ENCODE measurements around the gene ERVFRD-1. TPM values are rescaled to one million over a fixed set of nuclear protein-coding genes. Genes with fewer than 3 reads are reported as not detected.

The ERVFRD-1 gene
- total RNA-seq, 1 donor: not detected

DNA sequence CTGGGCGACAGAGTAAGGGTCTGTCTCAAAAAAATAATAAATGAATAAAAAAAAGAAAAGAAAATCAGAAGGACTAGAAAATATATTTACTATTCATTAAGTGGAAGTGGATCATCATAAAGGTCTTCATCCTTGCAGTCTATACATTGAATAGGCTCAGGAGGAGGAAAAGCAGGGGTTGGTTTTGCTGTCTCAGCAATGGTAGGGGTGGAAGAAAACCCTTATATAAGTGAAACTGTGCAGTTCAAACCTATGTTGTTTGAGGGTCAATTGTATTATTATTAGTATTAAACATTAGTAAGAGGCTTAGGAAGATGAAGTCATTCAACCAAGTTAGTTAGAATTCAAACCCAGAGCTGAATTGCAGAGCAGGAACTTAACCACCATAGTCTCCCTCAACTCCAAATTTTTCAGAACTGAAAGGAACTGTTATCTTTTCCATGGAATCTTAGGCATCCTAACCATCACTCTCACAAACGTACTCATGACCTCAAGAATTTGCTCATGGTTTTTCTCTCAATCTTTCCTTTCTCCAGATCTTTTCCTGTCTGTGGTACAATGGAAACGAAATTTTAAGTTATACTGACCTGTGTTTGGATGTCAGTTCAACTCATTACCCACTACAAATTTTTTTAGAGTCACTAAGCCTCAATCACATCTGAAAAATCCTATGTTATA lies 25.6 kb downstream of the ERVFRD-1 start:
- peak; percentile 98 for DNase-seq (ENCODE audit: insufficient read length, low spot score, missing footprints)
- Histone ChIP-seq H3K27me3 (ENCODE audit: insufficient read depth, low read length) (no peaks in the 10 kb centered on the region), H3K4me2 (ENCODE audit: insufficient read depth, low read length) (no peak overlapping the region), H3K36me3 (ENCODE audit: insufficient read depth, low read length) (no peaks in the 10 kb centered on the region), H3K4me1 (ENCODE audit: insufficient read depth, low read length) (peaks cover 3% of the 10 kb centered on the region), H3K79me2 (ENCODE audit: insufficient read depth, low read length) (no peaks in the 10 kb centered on the region), H3K27ac (ENCODE audit: low read depth, low read length) (no peak overlapping the region), H3K9me3 (ENCODE audit: low read depth, low read length) (no peaks in the 10 kb centered on the region), H2AFZ (ENCODE audit: low read length) (no peak overlapping the region), H3K4me3 (ENCODE audit: insufficient read depth, low read length) (no peak overlapping the region), H4K20me1 (ENCODE audit: insufficient read depth, low read length) (no peaks in the 10 kb centered on the region)
- TF ChIP-seq, protein P1, sequence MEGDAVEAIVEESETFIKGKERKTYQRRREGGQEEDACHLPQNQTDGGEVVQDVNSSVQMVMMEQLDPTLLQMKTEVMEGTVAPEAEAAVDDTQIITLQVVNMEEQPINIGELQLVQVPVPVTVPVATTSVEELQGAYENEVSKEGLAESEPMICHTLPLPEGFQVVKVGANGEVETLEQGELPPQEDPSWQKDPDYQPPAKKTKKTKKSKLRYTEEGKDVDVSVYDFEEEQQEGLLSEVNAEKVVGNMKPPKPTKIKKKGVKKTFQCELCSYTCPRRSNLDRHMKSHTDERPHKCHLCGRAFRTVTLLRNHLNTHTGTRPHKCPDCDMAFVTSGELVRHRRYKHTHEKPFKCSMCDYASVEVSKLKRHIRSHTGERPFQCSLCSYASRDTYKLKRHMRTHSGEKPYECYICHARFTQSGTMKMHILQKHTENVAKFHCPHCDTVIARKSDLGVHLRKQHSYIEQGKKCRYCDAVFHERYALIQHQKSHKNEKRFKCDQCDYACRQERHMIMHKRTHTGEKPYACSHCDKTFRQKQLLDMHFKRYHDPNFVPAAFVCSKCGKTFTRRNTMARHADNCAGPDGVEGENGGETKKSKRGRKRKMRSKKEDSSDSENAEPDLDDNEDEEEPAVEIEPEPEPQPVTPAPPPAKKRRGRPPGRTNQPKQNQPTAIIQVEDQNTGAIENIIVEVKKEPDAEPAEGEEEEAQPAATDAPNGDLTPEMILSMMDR (IDR thresholded peaks at IDR 0.05; ENCODE audit: extremely low read depth, low read depth, low read length): no peak

DNA sequence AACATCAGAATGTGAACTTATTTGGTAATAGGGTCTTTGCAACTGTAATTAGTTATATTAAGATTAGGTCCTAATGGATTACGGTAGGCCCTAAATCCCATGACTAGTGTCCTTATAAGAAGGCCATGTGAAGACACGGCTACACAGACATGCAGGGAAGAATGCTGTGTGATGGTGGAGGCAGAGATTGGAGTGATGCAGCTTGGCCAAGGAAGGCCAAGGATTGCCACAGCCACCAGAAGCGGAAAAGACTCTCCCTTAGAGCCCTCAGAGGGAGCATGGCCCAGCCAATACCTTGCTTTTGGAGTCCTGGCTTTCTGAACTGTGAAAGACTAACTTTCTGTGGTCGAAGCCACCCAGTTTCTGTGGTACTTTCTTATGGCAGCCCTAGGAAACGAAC lies 27.6 kb downstream of the ERVFRD-1 start:
- Histone ChIP-seq H3K4me2 (ENCODE audit: insufficient read depth, low read length) (no peak overlapping the region), H3K27me3 (ENCODE audit: insufficient read depth, low read length) (no peaks in the 10 kb centered on the region), H2AFZ (ENCODE audit: low read length) (peak overlapping the region; percentile 28), H3K36me3 (ENCODE audit: insufficient read depth, low read length) (no peaks in the 10 kb centered on the region), H3K9me3 (ENCODE audit: low read depth, low read length) (no peaks in the 10 kb centered on the region), H3K79me2 (ENCODE audit: insufficient read depth, low read length) (no peaks in the 10 kb centered on the region), H3K27ac (ENCODE audit: low read depth, low read length) (no peak overlapping the region), H3K4me3 (ENCODE audit: insufficient read depth, low read length) (no peak overlapping the region), H4K20me1 (ENCODE audit: insufficient read depth, low read length) (no peaks in the 10 kb centered on the region), H3K4me1 (ENCODE audit: insufficient read depth, low read length) (peaks cover 3% of the 10 kb centered on the region)
- no peak for DNase-seq (ENCODE audit: insufficient read length, low spot score, missing footprints)
- TF ChIP-seq, protein P1 (IDR thresholded peaks at IDR 0.05; ENCODE audit: extremely low read depth, low read depth, low read length): no peak

DNA sequence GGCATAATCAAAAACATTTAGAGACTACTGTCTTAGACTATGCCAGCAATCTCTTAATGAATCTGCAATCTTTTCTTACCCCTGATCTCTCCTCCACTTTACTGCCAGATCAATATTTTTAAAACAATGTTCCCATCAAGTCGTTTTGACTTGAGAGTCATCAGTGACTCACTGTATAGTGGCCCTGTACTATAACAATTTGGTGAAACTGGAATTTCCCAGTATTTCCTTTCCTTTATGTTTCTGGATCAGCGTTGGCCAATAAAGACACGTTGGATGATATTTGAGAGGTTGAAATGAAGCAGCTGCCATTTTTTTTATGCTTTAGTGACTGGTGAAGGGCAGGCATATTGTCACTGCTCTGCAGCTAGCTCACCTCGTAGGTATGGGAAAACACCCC lies 28.0 kb downstream of the ERVFRD-1 start:
- Histone ChIP-seq H2AFZ (ENCODE audit: low read length) (peak overlapping the region; percentile 28), H3K79me2 (ENCODE audit: insufficient read depth, low read length) (no peaks in the 10 kb centered on the region), H4K20me1 (ENCODE audit: insufficient read depth, low read length) (no peaks in the 10 kb centered on the region), H3K27me3 (ENCODE audit: insufficient read depth, low read length) (no peaks in the 10 kb centered on the region), H3K27ac (ENCODE audit: low read depth, low read length) (no peak overlapping the region), H3K36me3 (ENCODE audit: insufficient read depth, low read length) (no peaks in the 10 kb centered on the region), H3K9me3 (ENCODE audit: low read depth, low read length) (no peaks in the 10 kb centered on the region), H3K4me3 (ENCODE audit: insufficient read depth, low read length) (no peak overlapping the region), H3K4me1 (ENCODE audit: insufficient read depth, low read length) (peaks cover 3% of the 10 kb centered on the region), H3K4me2 (ENCODE audit: insufficient read depth, low read length) (no peak overlapping the region)
- peak; percentile 93 for DNase-seq (ENCODE audit: insufficient read length, low spot score, missing footprints)
- TF ChIP-seq, protein P1 (IDR thresholded peaks at IDR 0.05; ENCODE audit: extremely low read depth, low read depth, low read length): no peak

DNA sequence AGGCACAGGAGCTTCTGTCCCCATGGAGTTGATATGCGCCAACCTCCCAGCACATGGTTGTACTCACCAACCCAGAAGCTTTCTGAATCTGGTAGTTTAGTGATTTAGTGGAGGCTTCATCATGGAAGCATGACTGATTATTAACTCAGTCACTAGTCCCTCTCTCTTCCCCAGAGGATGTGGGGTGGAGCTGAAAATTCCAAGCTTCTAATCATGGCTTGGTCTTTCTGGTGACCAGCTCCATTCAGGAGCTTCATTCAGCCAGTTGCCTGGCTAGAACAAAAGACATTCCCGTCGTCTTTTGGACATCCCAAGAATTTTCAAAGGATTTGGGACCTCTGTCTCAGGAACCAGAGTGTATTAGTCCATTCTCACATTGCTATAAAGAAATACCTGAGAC lies 31.2 kb downstream of the ERVFRD-1 start:
- Histone ChIP-seq H3K79me2 (ENCODE audit: insufficient read depth, low read length) (no peaks in the 10 kb centered on the region), H3K36me3 (ENCODE audit: insufficient read depth, low read length) (no peaks in the 10 kb centered on the region), H3K4me3 (ENCODE audit: insufficient read depth, low read length) (no peak overlapping the region), H3K9me3 (ENCODE audit: low read depth, low read length) (no peaks in the 10 kb centered on the region), H3K4me1 (ENCODE audit: insufficient read depth, low read length) (peaks cover 3% of the 10 kb centered on the region), H4K20me1 (ENCODE audit: insufficient read depth, low read length) (no peaks in the 10 kb centered on the region), H3K27me3 (ENCODE audit: insufficient read depth, low read length) (no peaks in the 10 kb centered on the region), H2AFZ (ENCODE audit: low read length) (no peak overlapping the region), H3K27ac (ENCODE audit: low read depth, low read length) (no peak overlapping the region), H3K4me2 (ENCODE audit: insufficient read depth, low read length) (no peak overlapping the region)
- TF ChIP-seq, protein P1 (IDR thresholded peaks at IDR 0.05; ENCODE audit: extremely low read depth, low read depth, low read length): no peak
- DNase-seq (ENCODE audit: insufficient read length, low spot score, missing footprints): peak; percentile 61
